HT-29 (cell line): Measurements from ENCODE around the gene ATP2B1. TPM values are rescaled to one million over a fixed set of nuclear protein-coding genes. Genes with fewer than 3 reads are reported as not detected.

Experiments
- DNase-seq: peaks from one replicate; pipeline ENCODE4 v3.0.0-alpha.2; 2015; ENCODE audit warnings: low spot score
- total RNA-seq: library from RNA; depleted of rRNA; stranded (reverse); fragments of >200 nt; shearing (Covaris generic); gene quantifications from 2 replicates; pipeline ENCODE4 v1.2.3, GENCODE V29; 2014

ATP2B1 gene
- total RNA-seq, 1 experiment from 2014 or later = 19.1 TPM

DNA sequence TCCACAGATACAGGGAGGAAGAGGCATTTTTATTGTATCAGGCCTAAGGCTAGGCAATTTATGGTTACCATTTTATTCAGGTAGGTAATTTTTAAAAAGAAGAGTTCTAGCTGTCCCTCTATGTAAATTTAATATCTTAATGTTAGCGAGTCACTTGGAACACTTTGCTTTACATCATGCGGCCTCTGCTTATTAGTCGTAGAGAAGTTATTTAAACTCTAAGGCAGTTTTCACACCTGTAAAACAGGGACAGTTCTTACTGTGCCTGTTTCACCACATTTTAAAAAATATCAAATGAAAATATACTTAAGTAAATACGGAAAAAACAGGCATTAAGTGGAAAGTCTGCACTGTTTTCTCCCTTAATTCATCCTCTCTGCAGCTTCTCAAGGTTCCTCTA, 111.4 kb downstream of the ATP2B1 start:
- DNase-seq = no peak

GRCh38 chr12:89593873-89594272, 114.8 kb downstream of the ATP2B1 start:
- no peak for DNase-seq

DNA sequence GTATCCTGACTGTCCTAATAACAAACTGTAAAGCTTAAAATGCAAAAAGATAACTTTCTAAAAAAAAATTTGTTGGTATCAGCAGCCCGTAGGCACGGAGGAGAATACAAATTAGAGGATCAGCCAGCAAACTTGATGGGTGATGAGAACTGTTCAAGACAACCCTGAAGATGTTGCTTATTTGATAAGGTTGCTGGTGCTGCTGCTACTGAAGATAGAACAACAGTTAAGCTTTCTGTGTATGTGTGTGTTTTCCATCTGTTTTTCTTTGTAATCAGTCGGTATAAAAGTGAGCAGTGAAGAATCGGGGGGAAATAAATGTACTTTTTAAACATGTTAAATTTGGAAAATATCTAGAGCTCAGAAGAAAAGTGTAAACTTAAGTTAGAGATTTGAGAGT, 115.4 kb downstream of the ATP2B1 start:
- DNase-seq = no peak

DNA sequence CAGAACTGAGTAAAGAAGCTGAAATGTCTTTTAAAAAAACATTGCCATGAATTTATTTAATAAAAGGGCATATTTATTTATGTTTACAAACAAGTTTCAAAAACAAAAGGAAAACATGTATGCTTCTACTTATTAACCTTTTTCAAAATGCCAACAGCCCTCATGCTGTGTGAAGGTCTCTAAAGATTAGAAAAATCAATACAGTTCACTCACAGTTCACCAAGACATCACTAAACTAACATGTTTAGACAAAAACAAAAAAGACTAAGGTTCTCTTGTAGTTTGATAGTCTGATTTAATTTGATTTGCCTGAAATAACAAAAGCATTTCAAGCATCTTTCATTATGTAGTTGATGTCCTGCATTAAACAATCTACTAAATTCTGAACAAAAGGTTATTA, 118.9 kb downstream of the ATP2B1 start:
- DNase-seq = no peak

DNA sequence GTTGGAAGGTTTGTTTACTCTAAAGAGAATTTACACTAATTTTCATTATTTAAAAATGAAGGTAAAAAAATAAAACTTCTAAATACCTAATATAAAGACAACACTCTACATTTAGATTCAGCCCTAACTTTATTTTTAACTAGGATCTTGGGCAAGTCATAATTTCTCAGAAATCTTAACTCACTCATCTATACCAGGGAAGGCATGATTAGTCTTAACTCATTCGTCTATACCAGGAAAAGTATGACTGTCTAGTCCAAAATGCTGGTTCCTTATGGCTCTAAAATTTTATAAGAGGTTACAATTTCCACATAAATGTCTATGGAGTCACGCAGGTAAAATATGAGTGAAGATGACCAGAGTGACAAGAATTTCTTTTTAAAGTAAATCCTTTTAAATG, 130.1 kb downstream of the ATP2B1 start:
- no peak for DNase-seq

- no peak for DNase-seq
These were observed 131.9 kb downstream of the ATP2B1 start for GRCh38 chr12:89576572-89577220.

- DNase-seq = no peak
These were observed 133.3 kb downstream of the ATP2B1 start for GRCh38 chr12:89575374-89575773.

DNA sequence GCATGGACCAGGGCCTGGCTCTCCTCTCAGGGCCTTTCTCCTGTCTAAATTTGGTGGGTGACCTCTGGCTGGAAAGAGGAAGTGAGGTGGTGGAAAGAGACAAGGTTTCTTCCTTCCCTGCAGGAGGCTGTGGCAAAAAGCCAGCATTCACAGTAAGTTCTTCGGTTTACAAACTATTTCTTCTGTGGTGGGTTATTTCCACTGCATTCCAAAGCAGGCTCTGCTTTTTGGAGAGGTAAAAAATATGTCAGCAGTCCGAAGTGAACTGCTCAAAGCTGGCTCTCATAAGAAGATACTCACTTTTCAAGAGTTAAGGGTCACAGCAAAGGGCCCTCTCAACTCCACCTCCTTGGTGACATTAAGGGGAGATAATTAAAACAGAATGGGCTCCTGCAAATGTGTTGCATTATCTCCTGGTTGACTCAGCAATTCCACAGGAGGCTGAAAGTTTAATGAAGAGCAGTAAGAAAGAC, 133.9 kb downstream of the ATP2B1 start:
- DNase-seq = no peak

DNA sequence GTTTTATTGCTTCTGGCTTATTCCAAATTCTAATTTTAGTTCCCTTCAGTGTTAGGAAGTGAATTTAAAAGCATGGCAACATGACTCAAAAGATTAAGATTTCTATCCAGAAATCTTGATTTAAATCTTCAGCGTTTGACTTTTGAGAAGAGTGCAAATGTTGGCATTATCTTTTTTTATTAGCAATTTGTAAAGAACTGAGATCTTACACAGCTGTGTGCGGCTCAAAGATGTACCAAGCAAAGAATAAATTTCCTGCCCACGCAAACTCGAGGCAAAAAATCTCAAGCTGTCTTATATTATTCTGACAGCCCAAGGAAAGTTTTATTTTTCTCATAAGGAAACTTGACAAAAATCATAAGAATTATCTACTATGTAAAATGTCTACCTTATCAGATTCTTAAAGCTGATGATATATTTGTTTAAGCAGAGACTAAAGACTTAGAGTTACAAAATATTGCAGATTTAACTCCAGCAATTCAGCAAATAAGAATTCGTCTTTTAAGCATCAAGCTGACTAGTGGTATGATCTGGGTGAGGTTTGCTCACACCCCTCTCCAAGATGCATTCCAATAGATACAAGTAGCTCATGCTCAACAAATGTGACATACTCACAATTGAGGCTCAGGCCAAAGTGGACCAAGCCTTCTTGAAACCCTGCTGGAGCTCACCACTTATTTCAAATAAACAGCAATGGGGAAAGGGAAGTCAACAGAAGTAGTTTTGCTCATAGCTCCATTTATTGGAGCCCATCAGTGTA, 135.4 kb downstream of the ATP2B1 start:
- DNase-seq = no peak

DNA sequence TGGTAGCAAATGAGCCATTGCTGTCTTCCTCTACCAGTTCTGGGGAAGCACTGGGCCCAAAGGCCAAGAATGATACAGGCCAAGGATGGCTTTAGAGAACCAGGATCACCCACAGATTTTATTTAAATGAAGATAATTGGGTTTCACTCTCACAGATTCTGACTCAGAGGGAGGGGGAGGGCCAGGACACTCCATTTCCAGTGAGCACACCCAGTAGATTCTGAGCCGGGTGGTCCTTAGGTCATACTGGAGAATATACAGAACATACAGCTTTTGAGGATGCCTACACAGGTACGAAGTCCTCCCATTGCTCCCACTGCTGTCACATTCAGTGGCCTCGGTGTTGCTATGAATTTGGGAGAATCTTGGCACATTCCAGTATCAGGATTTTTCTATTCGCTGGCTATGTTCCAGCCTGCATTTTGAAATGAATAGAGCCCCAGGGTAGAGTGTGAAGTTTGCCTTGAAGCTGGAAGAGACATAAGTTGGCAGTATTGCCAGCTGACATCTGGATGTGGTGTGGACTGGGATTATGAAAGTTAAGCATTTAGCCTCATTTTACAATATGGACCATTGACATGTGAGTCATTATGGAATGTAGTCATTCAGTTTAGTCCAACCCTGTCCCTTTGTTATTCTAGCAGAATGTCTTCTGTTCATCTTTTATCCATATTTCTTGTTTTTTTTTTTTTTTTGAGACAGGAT, 137.0 kb downstream of the ATP2B1 start:
- no peak for DNase-seq

DNA sequence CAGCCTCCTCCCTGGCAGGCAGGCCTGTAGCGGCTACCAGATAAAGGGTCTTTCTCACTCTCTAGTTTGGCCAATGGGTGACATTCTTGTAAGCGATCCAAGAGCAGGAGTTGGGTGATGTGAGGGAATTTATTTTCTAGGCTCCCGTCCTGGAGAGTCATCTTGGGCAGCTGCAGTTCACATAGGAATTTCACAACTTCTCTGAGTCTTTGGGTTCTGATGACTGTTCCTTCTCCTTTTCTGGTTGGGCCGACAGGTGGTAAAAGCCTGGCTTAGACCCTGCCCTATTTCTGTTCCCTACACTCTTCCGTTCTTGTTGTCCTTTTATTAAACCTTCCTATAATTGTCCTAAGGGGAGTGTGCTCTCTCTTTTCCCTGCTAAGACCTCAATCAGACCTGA, 140.2 kb downstream of the ATP2B1 start:
- DNase-seq = no peak

DNA sequence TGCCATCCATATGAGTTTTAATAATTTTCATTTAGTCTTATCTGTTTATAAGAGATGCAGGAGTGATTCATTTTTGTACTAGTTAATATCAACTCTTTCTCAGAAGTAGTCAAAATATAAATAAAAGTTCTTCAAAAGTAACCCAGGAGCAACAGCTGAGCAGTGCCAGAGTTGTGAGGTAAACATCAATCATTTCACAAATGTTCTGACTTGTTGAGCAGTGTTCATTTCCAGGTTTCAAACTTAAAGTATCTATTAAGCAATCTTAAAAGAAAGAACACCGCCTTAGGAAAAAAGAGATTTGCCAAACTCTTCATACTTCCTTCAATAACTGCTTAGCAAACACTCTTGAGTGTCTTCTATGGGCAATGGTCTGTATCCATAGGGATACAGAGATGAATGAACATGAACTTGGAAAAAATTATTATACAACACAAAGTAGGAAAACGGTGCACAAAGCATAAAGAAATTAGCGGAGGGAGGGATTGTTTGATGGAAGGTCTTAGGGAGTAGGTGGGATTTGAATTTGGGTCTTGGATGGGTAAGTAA, 140.9 kb downstream of the ATP2B1 start:
- no peak for DNase-seq

- DNase-seq = no peak
These were observed 142.0 kb downstream of the ATP2B1 start for GRCh38 chr12:89566615-89567014.

DNA sequence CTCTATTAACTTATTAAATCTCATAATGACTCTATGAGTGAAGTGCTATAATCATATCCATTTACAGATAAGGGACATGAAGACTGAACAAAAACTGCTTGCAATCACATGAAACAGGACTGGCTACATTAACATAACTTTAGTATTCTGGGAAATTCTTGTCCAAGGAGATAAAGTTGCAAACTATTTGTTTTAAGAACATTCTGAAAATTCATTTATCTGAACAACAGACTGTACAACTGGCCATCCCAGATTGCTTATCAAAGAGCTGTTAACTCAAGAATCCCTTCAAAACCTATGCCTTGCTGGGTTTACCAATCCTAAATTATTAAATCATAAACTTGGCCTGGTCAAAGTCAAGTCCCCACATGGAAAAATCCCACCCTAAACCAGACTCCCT, 143.6 kb downstream of the ATP2B1 start:
- no peak for DNase-seq

GRCh38 chr12:89559753-89560152, 148.9 kb downstream of the ATP2B1 start:
- no peak for DNase-seq

GRCh38 chr12:89556976-89557375, 151.7 kb downstream of the ATP2B1 start:
- peak; percentile 76 for DNase-seq

- no peak for DNase-seq
These were observed 156.3 kb downstream of the ATP2B1 start for GRCh38 chr12:89552376-89552775.

DNA sequence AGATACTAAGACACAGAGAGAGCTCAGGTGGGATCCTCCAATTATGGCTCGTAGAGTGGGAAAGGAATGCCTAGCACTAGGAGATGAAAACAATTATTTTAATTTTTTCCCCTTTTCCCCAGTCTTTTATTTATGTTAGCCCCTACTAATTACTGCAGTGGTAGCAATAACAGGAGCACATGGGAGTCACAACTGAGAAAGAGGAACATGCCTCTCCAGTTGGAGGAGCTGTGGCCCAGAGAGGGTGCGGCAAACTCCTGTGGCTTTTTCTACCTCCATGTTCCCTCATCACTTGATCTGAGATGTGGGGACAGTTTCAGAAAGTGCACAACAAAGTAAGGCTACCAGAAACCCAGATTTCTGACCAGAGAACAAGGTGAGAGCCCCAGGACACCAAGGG, 156.9 kb downstream of the ATP2B1 start:
- no peak for DNase-seq

DNA sequence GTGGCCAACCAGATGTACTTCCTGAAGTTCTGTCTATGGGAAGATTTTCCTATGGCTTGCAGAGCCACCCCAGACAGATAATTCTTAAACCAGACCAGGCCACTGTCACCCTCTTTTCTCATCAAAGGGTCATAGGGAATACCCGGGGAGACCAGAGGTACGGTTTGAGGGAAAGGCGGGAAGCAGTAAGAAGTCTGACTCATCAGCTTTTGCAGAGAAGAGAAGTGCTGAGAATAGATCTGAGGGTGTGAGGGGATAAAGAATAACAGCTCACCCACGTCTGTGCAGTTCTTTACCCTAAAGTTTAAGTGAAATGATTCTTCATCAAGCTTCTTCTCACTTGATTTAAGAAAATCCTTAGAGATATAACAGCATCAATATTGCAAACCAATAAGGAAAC, 161.5 kb downstream of the ATP2B1 start:
- DNase-seq = no peak

DNA sequence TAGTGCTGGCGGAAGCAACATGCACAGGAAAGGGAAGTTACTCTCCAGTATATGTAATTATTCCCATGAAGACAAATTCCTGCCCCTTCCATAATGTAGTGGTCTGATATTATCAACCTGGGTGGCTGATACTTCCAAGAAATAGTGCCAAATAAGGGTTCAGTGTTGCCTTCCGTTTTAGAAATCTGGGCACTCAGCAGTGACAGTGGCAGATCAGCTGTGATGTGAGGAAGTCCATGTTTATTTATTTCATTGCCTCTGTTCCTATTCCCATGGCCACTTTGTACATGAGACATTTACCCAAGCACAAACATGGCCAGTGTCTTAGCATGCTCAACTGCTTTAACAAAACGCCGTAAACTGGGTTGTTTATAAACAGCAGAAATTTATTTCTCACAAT, 162.5 kb downstream of the ATP2B1 start:
- no peak for DNase-seq

- DNase-seq = peak; percentile 63
These were observed 163.9 kb downstream of the ATP2B1 start for GRCh38 chr12:89544681-89545184.

DNA sequence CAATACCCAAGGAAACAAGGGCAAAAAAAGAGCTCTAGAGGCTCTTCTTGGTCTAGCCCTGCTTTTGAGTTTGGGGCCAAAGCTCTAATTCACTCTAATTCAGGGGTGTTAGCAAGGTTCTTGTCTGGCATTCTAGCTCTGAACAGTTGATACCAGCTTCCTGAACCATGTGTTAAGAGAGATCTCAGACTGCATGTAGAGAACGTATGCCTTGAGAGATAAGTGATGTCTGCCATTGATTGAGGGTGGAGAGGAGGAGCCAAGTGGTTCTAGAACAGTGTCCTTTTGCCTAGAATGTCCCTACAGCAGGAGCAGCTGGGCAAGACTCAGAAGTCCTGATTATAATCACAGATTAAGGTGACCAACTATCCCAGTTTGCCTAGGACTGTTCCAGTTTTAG, 164.6 kb downstream of the ATP2B1 start:
- DNase-seq = no peak
